Ishikawa (cell line): Measurements from ENCODE around the gene TIFAB.

Experiments used
- CEBPB ChIP-seq: IDR thresholded peaks from 2 replicates; pipeline ENCODE4 v1.6.1; 2012
- CREB1 ChIP-seq: IDR thresholded peaks from 2 replicates; pipeline ENCODE4 v1.6.1; 2012; ENCODE audit warnings: low read depth
- EGR1 ChIP-seq: IDR thresholded peaks from 2 replicates; pipeline ENCODE4 v1.6.1; 2012
- EP300 ChIP-seq: IDR thresholded peaks from 2 replicates; pipeline ENCODE4 v1.6.1; 2012; ENCODE audit warnings: borderline replicate concordance
- FOXM1 ChIP-seq: IDR thresholded peaks from 2 replicates; pipeline ENCODE4 v1.6.1; 2012; ENCODE audit warnings: low read depth, borderline replicate concordance
- NFIC ChIP-seq: IDR thresholded peaks from 2 replicates; pipeline ENCODE4 v1.6.1; 2012
- RAD21 ChIP-seq: IDR thresholded peaks from 2 replicates; pipeline ENCODE4 v1.6.1; 2012; ENCODE audit warnings: low read depth
- TAF1 ChIP-seq: IDR thresholded peaks from 2 replicates; pipeline ENCODE4 v1.6.1; 2012; ENCODE audit warnings: low read depth, mild to moderate bottlenecking
- TEAD4 ChIP-seq: IDR thresholded peaks from 2 replicates; pipeline ENCODE4 v1.6.1; 2012
- YY1 ChIP-seq: IDR thresholded peaks from 2 replicates; pipeline ENCODE4 v1.6.1; 2012; ENCODE audit warnings: low read depth
- TF ChIP-seq, protein P1 (sequence below): IDR thresholded peaks from 2 replicates; pipeline ENCODE4 v1.6.1; 2012
- TF ChIP-seq, protein P2 (sequence below): IDR thresholded peaks from 2 replicates; pipeline ENCODE4 v1.6.1; 2012
- TF ChIP-seq, protein P3 (sequence below): IDR thresholded peaks from 2 replicates; pipeline ENCODE4 v1.6.1; 2012; ENCODE audit warnings: low read depth, mild to moderate bottlenecking

DNA sequence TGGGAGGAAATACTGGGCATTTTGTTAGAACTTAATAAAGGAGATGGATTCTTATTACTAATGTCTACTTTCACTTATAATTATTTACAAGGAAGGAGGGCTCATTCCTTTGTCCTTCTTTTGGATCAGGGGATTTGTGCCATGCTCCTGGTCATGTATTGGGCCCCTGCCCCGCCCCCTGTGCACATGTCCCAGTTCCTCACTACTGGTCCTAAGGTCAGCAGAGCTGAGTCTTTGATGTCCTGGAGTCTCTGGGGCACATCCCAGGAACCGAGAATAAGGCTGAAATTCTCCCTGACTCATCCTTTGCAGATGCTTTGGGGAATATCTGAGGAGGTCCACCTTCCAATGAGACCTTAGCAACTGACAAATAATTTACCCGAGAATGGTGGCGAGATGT lies 19.6 kb upstream of the TIFAB start:
- no peak for TF ChIP-seq TEAD4
- no peak for TF ChIP-seq RAD21
- TF ChIP-seq, protein P1, sequence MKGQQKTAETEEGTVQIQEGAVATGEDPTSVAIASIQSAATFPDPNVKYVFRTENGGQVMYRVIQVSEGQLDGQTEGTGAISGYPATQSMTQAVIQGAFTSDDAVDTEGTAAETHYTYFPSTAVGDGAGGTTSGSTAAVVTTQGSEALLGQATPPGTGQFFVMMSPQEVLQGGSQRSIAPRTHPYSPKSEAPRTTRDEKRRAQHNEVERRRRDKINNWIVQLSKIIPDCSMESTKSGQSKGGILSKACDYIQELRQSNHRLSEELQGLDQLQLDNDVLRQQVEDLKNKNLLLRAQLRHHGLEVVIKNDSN = no peak
- TF ChIP-seq NFIC = no peak
- no peak for TF ChIP-seq CEBPB
- TF ChIP-seq TAF1 = no peak
- TF ChIP-seq EP300 = no peak
- no peak for TF ChIP-seq YY1
- TF ChIP-seq CREB1 = no peak
- TF ChIP-seq EGR1 = no peak
- TF ChIP-seq, protein P2, sequence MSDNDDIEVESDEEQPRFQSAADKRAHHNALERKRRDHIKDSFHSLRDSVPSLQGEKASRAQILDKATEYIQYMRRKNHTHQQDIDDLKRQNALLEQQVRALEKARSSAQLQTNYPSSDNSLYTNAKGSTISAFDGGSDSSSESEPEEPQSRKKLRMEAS = no peak
- TF ChIP-seq, protein P3, sequence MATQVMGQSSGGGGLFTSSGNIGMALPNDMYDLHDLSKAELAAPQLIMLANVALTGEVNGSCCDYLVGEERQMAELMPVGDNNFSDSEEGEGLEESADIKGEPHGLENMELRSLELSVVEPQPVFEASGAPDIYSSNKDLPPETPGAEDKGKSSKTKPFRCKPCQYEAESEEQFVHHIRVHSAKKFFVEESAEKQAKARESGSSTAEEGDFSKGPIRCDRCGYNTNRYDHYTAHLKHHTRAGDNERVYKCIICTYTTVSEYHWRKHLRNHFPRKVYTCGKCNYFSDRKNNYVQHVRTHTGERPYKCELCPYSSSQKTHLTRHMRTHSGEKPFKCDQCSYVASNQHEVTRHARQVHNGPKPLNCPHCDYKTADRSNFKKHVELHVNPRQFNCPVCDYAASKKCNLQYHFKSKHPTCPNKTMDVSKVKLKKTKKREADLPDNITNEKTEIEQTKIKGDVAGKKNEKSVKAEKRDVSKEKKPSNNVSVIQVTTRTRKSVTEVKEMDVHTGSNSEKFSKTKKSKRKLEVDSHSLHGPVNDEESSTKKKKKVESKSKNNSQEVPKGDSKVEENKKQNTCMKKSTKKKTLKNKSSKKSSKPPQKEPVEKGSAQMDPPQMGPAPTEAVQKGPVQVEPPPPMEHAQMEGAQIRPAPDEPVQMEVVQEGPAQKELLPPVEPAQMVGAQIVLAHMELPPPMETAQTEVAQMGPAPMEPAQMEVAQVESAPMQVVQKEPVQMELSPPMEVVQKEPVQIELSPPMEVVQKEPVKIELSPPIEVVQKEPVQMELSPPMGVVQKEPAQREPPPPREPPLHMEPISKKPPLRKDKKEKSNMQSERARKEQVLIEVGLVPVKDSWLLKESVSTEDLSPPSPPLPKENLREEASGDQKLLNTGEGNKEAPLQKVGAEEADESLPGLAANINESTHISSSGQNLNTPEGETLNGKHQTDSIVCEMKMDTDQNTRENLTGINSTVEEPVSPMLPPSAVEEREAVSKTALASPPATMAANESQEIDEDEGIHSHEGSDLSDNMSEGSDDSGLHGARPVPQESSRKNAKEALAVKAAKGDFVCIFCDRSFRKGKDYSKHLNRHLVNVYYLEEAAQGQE = no peak
- no peak for TF ChIP-seq FOXM1
